GM18499 (cell line): ENCODE results near the gene SIRT7.
"Not testable (repeated sequence)": the region's sequence is repeated elsewhere in the genome, so short reads cannot be mapped to it uniquely, and the experiment has no call there.

Experiments used
- ATAC-seq: cut with Tn5 transposase; IDR thresholded peaks from one replicate; pipeline ENCODE4 v1.9.1; 2021; ENCODE audit warnings: moderate number of reproducible peaks; ENCODE audit not compliant: insufficient read depth, unreplicated experiment

SIRT7 gene

DNA sequence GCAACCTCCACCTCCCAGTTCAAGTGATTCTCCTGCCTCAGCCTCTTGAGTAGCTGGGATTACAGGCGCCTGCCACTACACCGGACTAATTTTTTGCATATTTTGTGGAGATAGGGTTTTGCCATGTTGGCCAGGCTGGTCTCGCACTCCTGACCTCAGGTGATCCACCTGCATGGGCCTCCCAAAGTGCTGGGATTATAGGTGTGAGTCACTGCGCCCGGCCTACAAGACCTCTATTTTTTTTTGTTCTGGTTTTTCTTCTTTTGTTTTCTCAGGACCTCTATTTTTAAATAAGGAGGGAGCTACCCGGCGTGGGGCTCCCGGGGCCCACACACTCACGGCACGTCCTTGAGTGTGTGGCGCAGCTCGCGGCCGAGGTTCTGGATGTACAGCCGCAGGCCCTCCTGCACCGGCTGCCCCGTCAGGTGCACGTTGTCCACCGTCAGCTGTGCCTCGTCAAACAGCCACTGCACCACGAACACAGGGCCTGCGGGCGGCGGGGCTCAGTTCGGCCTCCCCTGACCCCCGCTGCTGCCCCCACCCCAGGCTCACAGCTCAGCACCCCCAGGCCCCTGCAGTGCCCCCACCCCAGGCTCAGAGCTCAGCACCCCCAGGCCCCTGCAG lies 37.2 kb upstream of the SIRT7 start:
- no peak for ATAC-seq

DNA sequence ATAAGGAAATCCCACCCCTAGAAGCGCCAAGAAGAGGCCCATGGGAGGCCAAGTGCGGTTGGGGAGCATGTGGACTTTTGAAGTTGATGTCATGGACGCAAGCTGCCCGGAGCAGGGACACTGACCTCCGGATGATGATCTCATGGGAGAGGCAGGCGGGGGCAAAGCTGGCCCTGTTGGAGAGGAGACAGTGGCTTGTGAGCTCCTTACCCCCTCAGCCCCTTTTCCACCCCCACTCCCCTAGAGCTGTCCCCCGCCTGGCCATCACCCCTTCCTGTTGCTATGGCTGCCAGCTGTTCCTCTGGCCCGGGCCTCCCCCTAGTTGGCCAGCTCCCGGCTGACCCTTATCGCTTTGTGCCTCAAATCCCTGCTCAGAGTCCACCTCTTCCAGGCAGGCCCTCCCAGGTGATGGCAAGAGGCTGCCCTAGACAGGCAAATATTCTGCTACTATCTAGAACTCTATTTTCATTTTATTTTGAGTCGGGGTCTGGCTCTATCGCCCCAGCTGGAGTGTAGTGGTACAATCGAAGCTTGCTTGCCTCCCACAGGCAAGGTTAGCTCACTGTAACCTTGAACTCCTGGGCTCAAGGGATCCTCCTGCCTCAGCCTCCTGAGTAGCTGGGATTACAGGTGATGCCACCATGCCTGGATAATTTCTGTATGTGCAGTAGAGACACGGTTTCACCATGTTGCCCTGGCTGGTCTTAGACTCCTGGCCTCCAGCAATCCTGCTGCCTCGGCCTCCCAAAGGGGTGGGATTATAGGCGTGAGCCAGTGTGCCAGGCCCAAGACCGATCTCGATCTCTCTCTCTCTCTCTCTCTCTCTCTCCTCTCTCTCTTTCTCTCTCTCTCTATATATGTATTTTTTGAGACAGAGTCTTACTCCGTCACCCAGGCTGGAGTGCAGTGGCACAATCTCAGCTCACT lies 36.4 kb upstream of the SIRT7 start:
- no peak for ATAC-seq

DNA sequence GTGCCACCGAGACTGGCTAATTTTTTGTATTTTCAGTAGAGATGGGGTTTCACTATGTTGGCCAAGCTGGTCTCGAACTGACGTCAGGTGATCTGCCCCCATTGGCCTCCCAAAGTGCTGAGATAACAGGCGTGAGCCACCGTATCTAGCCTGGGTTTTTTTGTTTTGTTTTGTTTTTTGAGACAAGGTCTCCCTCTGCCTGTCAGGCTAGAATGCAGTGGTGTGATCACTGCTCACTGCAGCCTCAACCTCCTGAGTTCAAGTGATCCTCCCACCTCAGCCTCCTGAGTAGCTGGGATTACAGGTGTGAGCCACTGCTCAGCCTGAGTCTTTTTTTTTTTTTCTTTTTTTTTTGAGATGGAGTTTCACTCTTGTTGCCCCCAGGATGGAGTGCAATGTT lies 35.5 kb upstream of the SIRT7 start:
- not testable (repeated sequence) for ATAC-seq

DNA sequence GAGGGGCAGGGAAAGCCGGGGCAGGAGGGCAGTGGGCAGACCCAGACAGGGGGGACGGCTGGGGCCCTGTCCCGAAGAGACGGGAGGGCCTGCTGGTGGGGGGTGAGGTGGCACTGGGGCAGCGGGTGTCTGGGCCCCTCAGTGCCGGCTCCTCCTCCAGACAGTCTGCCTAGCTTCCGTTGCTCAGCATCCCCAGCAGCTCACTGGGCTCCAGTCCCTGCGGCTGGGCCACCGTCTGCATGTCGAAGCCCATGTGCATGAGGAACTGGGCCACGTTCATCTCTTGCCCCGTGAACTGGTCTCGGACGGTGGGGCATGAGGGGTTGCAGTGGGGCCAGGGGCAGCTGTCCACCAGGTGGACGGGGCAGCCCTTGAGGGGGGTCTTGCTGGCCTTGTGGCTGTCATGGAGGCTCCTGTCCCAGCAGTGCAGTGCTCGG lies 34.8 kb upstream of the SIRT7 start:
- ATAC-seq, result no peak

DNA sequence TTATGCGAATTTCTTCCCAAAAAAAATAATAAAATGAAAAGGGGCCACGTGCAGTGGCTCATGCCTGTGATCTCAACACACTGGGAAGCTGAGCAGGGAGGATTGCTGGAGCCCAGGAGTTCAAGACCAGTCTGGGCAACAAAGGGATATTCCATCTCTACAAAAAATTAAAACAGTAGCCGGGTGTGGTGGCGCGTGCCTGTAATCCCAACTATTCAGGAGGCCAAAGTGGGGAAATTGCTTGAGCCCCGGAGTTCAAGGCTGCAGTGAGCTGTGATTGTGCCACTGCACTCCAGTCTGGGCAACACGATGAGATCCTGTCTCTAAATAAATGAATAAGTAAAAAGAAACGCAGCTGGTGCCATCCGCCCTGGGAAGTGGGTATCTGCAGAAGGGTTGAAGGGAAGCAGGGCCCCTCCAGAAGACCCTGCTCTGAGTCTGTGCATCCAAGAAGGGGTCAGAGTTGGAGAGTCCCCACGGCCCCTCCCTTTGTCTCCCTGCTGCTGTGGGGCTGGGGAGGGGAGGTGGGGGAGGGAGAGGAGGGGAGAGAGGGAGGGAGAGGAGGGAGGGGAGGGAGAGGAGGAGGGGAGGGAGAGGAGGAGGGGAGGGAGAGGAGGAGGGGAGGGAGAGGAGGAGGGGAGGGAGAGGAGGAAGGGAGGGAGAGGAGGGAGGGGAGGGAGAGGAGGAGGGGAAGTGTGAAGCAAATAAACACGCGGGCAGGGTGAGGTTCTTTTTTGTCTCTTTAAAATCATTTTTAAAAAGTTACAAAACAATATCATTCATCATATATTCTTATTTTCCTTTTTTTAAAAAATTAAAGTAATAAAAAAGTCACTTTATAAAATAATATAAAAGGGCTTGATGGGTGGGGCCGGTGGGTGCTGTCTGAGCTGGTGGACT lies 34.1 kb upstream of the SIRT7 start:
- no peak for ATAC-seq

DNA sequence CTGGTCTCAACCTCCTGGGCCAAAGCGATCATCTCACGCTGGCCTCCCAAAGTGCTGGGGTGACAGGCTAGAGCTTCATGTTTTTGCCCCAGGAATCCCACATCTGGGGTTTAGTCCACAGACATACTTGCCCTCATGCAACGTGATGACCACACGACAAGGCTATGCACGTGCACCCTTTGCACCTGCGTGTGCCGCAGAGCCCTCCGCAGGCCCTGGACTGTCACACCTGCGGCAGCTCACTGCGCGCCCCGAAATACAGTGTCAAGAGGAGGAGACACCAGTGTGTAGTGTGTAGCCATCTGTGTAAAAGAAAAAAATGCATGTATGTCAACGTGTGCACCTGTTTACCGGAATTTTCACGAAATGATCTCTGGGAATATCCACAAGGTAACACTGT lies 32.5 kb upstream of the SIRT7 start:
- no peak for ATAC-seq

DNA sequence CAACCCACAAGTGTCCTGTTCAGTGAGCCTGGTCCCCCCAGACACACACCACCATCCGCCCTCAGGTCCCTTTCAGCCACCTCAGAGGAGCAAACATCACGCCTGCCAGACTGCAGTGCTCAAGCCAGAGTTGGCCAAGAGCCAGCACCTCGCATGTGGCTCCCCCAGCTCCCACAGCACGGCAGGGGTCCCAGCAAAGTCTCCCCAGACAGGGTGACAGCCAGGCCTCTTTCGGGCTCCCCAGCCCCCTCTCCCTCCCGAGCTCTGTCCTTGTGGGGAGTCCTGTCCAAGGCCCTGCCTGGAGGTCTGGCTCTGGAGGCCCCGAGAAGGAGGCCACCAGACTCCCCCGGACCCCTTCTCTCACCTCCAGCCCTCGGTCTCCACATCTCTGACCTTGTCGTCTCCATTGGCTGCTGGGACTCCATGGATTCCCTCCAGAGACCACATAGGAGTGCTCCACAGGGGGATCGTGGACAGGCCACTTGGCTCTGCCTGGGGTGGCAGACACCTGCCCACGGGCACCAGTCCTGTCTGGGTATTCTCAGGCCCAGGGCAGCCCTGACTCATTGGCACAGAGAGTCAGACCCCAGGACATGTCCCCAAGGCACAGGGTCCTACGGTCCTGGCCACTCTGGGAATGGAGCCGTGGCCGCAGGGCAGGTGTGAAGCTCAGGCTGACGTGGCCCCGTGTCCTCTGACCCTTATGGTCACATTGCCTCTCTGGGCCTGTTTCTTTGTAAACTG lies 30.8 kb upstream of the SIRT7 start:
- no peak for ATAC-seq

DNA sequence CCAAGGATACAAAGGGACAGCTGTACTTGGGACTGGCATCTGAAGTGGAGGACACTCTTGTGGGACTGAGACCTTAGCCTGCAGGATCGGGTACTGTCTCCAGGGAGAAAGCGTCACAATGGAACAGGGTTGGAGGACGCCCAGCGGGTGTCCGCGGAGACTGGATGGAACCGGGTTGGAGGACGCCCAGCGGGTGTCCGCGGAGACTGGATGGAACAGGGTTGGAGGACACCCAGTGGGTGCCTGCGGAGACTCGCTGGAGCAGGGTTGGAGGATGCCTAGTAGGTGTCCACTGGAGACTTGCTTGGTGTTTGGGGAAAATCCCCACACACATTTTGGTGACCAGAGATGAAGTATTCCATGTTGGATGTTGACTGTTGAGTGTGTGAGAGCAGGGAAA lies 29.2 kb upstream of the SIRT7 start, which contains the start of gene MYADML2:
Gene MYADML2, minus strand, starts transcription at position 45 of the 400 bp plus-strand sequence. CDS start 5,492 bp downstream, outside the sequence.
- ATAC-seq, result no peak

DNA sequence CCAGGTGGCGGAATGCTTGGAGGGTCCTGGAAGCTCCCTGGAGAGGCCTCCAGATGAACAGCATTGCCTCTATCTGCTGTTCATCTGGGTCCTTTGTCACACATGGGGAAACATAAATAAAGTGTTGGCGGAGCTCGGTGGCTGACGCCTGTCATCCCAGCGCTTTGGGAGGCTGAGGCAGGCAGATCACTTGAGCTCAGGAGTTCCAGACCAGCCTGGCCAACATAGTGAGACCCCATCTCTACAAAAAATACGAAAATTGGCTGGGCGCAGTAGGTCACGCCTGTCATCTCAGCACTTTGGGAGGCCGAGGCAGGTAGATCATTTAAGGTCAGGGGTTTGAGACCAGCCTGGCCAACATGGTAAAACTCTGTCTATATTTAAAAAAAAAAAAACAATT lies 26.9 kb upstream of the SIRT7 start:
- ATAC-seq, result no peak

DNA sequence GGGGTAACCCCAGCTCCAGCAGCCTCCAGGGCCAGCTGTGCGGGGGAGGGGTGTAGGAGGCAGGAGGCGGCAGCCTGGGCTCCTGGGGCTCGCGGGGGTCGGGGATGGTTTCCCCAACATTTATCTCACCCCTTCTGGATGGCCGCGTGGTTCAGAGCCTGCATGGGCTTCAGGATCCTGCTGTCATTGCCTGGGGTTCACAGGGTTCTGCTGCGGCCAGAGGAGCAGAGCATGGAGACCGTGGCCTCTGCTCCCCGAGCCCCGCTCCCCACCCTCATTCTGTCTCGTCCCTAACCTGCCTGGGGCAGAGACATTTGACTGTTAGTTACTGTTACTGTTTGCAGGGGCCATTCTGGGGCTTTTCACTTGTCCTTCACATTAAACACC lies 24.2 kb upstream of the SIRT7 start:
- ATAC-seq, result no peak

DNA sequence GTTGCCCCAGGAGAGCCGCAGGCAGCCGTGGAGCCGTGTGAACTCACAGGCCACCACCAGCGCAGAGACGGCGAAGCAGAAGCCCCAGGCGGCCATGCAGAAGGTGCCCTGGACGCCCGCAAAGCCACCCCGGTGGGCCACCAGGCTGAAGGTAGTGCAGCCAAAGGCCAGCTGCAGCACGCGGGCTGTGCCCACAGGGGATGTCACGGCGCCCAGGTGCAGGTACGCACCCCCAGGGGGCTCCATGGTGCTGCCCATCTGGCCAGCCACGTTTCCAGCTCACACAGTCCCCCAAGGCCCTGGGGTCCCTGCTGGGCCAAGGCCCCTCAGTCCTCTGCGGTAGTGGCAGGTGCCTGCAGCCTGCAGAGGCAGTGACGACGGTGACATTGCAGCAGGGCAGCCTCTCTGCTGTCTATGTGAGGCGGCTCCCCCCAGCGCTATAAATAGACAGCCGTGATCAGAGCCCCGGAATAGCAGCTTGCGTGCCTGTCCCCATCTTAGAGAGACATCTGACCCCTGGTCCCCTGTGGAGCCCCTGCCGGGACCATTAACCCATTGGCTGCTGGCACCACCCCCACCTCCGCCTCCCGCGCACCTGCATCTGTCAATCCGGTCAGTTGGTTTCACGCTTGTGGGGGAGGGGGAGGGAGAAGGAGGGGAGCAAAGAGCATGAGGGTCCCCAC lies 23.6 kb upstream of the SIRT7 start:
- no peak for ATAC-seq

DNA sequence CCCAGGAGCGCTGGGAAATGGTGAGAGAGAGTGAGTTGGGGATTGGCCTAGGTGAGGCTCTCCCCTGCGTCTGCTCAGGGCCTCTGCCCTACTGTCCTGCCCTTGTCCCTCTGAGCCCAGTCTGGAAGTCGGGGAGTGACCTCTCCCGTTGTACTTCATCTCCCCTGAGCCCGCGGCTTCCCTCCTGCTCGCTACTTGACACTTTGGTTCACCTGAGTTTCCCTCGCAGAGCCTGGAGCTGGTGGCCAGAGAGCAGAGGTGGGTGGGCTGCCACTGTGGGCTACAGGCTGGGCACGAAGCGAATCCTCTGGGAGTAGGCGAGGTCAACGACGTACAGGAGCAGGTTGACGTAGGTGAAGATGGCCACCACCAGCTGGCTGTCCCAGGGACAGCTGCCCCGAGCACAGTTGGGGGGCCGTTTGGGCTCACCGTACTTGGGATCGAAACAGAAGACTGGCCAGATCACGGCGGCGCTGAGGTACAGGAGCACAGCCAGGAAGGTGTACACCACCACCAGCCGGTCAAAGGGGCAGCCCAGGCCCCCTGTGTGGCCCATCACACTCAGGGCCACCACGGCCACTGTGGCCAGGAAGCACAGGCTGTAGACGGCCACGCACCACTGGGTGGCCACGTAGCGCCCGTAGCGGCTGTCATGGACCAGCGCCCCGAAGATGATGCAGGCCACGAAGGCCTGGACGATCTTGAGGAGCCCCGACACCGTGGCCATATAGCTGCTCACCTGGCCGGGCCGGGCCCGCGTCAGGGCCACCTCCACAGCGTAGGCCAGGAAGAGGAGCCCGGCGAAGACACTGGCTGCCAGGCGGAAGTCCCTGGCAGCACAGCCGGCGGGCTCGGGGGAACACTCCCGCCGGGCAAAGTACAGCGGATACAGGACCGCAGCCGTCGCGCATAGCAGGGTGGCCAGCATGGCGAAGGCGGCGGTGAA lies 22.8 kb upstream of the SIRT7 start:
- ATAC-seq, result no peak

DNA sequence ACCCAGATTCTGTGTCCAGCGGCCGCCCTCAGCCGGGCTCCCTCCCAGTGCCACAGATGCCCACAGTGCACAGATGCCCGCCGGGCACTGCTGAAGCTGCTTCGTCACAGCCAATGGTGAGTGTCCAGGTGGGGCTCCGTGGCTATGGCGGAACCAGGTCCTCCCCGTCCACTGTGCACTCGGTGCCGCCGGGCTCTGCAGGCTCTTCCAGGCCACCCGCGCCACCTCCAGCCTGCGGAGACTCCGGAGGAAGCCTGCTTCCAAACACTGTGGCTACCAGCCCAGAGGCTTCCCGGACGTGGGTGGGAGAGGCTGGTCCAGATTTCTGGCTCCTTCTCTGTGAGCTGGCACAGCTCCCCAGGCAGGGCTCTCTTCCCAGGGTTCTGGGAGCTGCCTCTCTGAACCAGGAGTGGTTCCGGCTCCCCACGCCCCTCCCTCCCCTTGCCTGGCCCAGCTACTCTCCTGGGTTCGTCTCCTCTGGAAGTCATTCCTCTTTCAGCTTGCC lies 22.0 kb upstream of the SIRT7 start:
- ATAC-seq, result no peak

DNA sequence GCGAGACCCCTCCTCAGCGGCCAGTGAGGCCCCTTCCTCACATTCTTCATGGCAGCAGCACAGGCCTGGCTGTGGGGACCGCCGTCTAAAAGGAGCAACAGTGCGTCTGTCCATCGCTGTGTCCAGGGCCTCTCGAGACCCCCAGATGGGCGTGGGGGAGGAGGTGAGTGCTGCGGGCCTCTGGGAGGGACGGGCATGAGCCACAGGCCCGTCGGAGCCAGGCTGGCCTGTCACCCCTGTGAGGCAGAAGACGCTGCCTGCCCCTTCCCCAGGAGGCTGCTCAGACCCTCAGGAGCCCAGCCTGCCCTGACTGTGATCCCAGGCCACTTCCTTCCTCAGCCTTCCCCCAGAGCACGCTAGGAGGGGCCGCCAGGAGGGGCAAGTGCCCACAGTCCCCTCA lies 21.2 kb upstream of the SIRT7 start:
- ATAC-seq, result no peak

DNA sequence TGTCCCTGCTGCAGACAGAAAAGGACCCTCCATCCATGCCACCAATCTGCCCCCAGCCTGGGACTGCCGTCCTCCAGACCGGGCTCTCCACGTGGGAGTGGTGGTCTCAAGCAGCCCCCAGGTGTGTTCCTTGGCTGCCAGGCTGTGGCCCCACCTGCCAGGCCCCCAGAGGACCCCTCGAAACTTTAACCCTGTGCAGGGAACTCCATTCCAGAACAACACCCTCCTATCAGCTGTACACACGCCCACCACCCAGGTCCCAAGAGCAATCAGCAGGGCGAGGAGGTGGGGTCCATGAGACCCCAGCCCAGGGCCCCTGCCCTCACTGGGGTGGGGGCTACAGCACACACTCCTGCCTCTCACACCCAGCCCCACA lies 17.7 kb upstream of the SIRT7 start:
- no peak for ATAC-seq

DNA sequence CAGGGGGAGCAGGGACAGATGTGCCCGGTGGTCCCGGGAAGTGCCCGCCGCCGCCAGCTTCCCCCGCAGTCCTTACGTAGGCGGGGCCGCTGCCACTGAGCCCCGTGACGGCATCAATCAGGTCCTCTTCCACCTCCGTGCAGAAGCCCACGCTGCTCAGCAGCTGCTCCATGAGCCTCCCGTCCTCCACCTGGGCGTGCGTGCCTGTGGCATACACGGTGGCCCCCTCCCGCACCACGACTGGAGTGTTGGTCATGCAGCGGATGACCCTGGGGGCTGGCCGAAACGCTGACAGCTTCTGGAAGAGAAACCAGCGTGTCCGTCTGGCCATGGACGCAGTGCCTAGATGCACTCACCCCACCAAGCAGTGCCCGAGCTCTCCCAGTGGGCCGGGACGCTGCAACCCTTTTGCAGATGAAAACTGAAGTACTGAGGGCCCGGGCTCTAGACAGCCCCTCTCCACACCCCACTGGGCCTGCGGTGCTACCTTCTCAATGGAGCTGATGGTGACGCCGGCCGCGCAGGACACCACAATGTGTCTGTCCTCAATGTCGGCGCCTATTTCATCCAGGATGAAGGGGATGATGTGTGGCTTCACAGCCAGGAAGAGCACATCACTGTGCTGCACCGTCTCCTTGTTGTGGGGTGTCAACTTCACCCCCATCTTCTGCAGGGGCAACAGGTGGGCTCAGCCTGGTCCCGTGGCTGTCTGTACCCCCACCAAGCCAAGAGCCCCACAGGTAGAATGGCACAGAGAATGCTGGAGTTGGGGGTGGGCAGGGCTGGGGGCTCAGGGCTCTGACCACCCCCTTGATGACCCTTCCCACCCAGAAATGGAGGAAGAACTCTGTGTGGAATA lies 17.1 kb upstream of the SIRT7 start:
- ATAC-seq, result no peak

DNA sequence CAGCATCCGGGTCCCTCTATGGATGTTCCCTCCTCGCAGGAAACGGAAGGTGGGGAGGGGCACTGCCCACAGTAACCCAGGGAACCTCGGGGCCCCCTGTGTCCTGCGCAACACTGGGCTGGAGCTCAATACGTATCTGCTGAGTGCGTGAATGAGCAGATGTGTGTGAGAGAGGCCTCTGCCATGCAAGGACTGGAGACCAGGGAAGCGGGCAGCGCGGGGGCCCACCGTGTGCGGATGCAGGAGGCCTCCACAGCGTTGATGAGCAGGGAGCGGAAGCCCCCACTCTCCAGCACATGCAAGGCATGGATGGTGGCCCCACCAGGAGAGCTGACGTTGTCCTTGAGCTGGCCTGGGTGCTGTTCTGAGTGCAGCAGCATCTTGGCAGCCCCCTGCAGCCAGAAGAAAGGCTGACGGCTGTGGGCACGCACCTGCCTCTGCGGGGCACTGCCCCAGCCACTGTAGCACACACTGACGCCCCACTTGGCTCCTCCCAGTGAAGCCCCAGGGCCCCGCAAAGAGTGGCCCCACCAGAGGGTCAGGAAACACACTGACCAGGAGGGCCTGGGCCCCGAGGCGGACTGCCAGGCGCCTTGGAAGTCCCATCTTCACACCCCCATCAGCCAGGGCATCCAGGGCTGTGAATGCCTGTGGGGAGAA lies 16.3 kb upstream of the SIRT7 start:
- no peak for ATAC-seq
